ENCODE results near the gene TCTN2. TPM values are rescaled to one million over a fixed set of nuclear protein-coding genes. Genes with fewer than 3 reads are reported as not detected.

TCTN2 gene
- total and polyA plus RNA-seq, 10 of the 15 experiments (the other 5 are each of a cell fraction or from before 2014, with no cell fraction given), result 0.55 to 5.5 (median 3.3) TPM

GRCh38 chr12:123656392-123656791 is 14.5 kb upstream of the TCTN2 start:
- Histone ChIP-seq H3K4me1 (ENCODE audit: control insufficient read depth, insufficient read depth, low read length) (peaks cover 42% of the 10 kb centered on the region), H2AFZ (ENCODE audit: control insufficient read depth, low read depth, low read length) (no peak overlapping the region), H4K20me1 (ENCODE audit: control insufficient read depth, insufficient read depth) (no peaks in the 10 kb centered on the region), H3K27me3 (replicated peaks in 1 of 2; ENCODE audit: control insufficient read depth in 2 of 2, insufficient read depth in 2 of 2, low read length in 1 of 2) (no peaks in the 10 kb centered on the region), H3K4me3 (no peak overlapping the region), H3K27ac (ENCODE audit: control insufficient read depth, insufficient read depth) (no peak overlapping the region), H3K79me2 (ENCODE audit: control insufficient read depth, insufficient read depth, low read length) (no peaks in the 10 kb centered on the region), H3K9ac (ENCODE audit: control insufficient read depth, insufficient read depth, low read length) (no peak overlapping the region), H3K4me2 (ENCODE audit: control insufficient read depth, insufficient read depth) (no peak overlapping the region), H3K9me3 (replicated peaks; ENCODE audit: control insufficient read depth, insufficient read depth, low read length) (no peaks in the 10 kb centered on the region), H3K36me3 (ENCODE audit: control insufficient read depth in 2 of 2, insufficient read depth in 2 of 2, low read length in 1 of 2) (peaks cover 5 to 14% of the 10 kb centered on the region in 2 experiments; a peak in 3 of 4 replicates)
- intact Hi-C loops (cut with micrococcal nuclease; ENCODE audit: unreplicated experiment) (loop anchor here (5.0 kb wide), 1 partner anchor 56 kb away; the partner anchor contains the start of gene ATP6V0A2), in situ Hi-C loops (cut with MboI) (no loop called here)
- ChIA-PET POLR2A (interaction anchor here (1.3 to 6.8 kb wide), 3 partner anchors 13 to 56 kb away, joined by 3 to 56 read pairs (median 5); partner anchors contain the start of gene ATP6V0A2), CTCF (no interaction called here), SMC1A (ENCODE audit: uncharacterized antibody, unreplicated experiment) (interaction anchor here (0.8 to 2.4 kb wide), 4 partner anchors 22 to 273 kb away, joined by 3 to 13 read pairs (median 4); partner anchors contain the start of genes ATP6V0A2 and KMT5A), RAD21 (ENCODE audit: unreplicated experiment) (interaction anchor here (0.7 to 1.2 kb wide), 2 partner anchors 18 to 22 kb away, joined by 3 read pairs; no protein-coding TSS in a partner anchor)
- FAIRE-seq, result no peak
- no peak for ATAC-seq
- WGBS (ENCODE audit: insufficient coverage, insufficient replicate concordance, low lambda C conversion rate, missing lambda C conversion rate), result 90% methylated on average over 4 of the region's 4 CpGs
- no TSS peak for BruUV-seq (replicated peaks)
- no peak for DNase-seq (ENCODE audit: low read depth, low spot score)
- no peak for TF ChIP-seq NR2F1 (conservative IDR thresholded peaks at IDR 0.05)
- TF ChIP-seq TBL1XR1 (IDR thresholded peaks at IDR 0.05; ENCODE audit: low read depth, low read length), result no peak
- no peak for TF ChIP-seq ZNF384 (IDR thresholded peaks at IDR 0.05; ENCODE audit: borderline replicate concordance, low read depth, low read length)
- no peak for TF ChIP-seq CUX1 (IDR thresholded peaks at IDR 0.05; ENCODE audit: insufficient replicate concordance, low read depth, low read length)
- no peak for TF ChIP-seq RUNX3 (IDR thresholded peaks at IDR 0.05; ENCODE audit: low read length)
- no peak for TF ChIP-seq ZNF24 (IDR thresholded peaks at IDR 0.05)
- TF ChIP-seq PML (IDR thresholded peaks at IDR 0.05; ENCODE audit: low read length), result no peak
- TF ChIP-seq RFX5 (IDR thresholded peaks at IDR 0.05; ENCODE audit: low read depth, low read length), result no peak
- no peak for TF ChIP-seq E4F1 (IDR thresholded peaks at IDR 0.05; ENCODE audit: borderline replicate concordance, partially characterized antibody)
- TF ChIP-seq ATF7 (IDR thresholded peaks at IDR 0.05; ENCODE audit: low read depth), result no peak
- no peak for TF ChIP-seq IRF3 (IDR thresholded peaks at IDR 0.05)
- TF ChIP-seq CEBPZ (IDR thresholded peaks at IDR 0.05; ENCODE audit: low read depth, low read length), result no peak
